Large intestine (tissue), 3 donors: ENCODE results near the gene PGP. TPM values are rescaled to one million over a fixed set of nuclear protein-coding genes. Genes with fewer than 3 reads are reported as not detected.
A peak's percentile ranks its signal among the peaks of the same experiment; 100 is the strongest.
"Not testable (repeated sequence)": the region's sequence is repeated elsewhere in the genome, so short reads cannot be mapped to it uniquely, and the experiment has no call there.

Experiments
- DNase-seq, 2 donors: peaks; one replicate each; pipeline versions ENCODE4 v3.0.0 to v3.0.0-alpha.2; 2013
- H3K27ac ChIP-seq: one replicate; pipeline ENCODE4 v1.5.1; 2013; ENCODE audit warnings: low read length
- H3K27me3 ChIP-seq: 2 replicates; pipeline ENCODE4 v1.6.1; 2013; ENCODE audit warnings: low read length; ENCODE audit not compliant: control insufficient read depth, insufficient read depth
- H3K36me3 ChIP-seq: 2 replicates; pipeline ENCODE4 v1.6.1; 2013; ENCODE audit warnings: low read length; ENCODE audit not compliant: control insufficient read depth, insufficient read depth
- H3K4me1 ChIP-seq: one replicate; pipeline ENCODE4 v1.6.1; 2013; ENCODE audit warnings: low read length; ENCODE audit not compliant: control insufficient read depth, insufficient read depth
- H3K4me3 ChIP-seq: one replicate; pipeline ENCODE4 v1.5.1; 2013; ENCODE audit warnings: low read length
- H3K9me3 ChIP-seq: one replicate; pipeline ENCODE4 v1.6.1; 2013; ENCODE audit warnings: mild to moderate bottlenecking, low read depth, low read length, moderate library complexity; ENCODE audit not compliant: control insufficient read depth
- WGBS: methylation state at CpG from one replicate; pipeline ENCODE4 v1.1.5; 2013; ENCODE audit warnings: low lambda C conversion rate; ENCODE audit not compliant: insufficient coverage; 5-methylcytosine and 5-hydroxymethylcytosine counted together
- polyA plus RNA-seq: library from polyadenylated mRNA; unstranded; fragments of 120-200 nt; gene quantifications from one replicate; pipeline ENCODE4 v1.2.1, GENCODE V29; 2013

PGP gene
- polyA plus RNA-seq, 1 donor, result 11.7 TPM

DNA sequence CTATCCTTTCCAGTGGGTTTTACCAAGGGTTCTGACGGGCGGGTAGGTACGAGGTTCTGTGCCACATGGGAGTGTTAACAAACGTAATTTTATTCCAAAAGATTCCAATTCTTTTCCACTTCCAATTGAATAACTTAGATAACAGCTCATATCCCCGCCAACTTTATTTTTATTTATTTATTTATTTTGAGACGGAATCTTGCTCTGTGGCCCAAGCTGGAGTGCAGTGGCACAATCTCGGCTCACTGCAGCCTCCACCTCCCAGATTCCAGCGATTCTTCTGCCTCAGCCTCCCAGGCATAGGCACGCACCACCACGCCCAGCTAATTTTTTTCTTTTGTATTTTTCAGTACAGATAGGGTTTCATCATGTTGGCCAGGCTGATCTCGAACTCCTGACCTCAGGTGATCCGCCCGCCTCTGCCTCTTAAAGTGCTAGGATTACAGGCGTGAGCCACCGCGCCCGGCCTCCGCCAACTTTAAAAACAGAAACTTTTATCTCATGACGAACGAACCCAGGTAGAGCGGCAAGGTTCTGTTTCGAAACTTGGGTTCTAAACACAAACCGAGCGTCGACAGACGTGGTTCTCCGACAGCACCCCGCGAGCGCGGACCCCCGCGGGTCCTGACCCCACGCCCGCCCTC, 36.1 kb upstream of the PGP start:
- H3K4me1 ChIP-seq, result peaks cover 8% of the 10 kb centered on the region
- H3K27ac ChIP-seq, result peak overlapping the region; percentile 80
- no peak for DNase-seq
- H3K27me3 ChIP-seq, result no peaks in the 10 kb centered on the region
- H3K36me3 ChIP-seq, result peaks cover 44% of the 10 kb centered on the region
- peak overlapping the region; percentile 68 for H3K4me3 ChIP-seq
- 16% methylated on average over 4 of the region's 35 CpGs for WGBS
- no peaks in the 10 kb centered on the region for H3K9me3 ChIP-seq

DNA sequence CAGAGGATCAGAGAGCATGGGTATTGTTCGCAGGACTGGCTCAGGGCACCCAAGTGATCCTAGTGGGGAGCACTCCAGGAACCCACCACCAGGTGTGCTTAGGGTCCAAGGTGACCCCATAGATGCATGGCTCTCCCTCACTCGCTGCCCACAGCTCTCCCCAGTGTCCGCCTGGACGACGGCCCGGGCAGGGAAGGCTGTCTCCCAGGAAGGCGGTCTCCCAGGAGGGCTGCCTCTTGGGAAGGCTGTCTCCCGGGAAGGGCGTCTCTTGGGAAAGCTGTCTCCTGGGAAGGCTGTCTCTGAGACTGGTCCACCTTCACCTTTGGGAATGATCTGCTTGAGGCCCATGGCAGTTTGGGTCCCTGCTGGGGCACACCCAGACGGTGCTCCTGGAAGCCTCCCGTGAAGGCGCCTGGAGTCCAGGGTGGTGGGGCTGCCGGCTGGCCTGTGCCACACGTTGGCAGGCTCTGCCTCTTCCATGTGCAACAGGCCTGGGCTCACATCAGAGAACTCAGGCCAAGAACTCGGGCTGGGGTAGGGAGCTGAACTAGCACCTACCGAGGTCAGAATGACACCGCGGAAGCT, 31.8 kb upstream of the PGP start:
- H3K9me3 ChIP-seq, result no peaks in the 10 kb centered on the region
- H3K27me3 ChIP-seq, result no peaks in the 10 kb centered on the region
- no peak overlapping the region for H3K27ac ChIP-seq
- no peak for DNase-seq
- no peaks in the 10 kb centered on the region for H3K4me1 ChIP-seq
- no peak overlapping the region for H3K4me3 ChIP-seq
- H3K36me3 ChIP-seq, result peaks cover 54% of the 10 kb centered on the region
- WGBS, result no CpG with 5 or more reads among the region's 18 CpGs

DNA sequence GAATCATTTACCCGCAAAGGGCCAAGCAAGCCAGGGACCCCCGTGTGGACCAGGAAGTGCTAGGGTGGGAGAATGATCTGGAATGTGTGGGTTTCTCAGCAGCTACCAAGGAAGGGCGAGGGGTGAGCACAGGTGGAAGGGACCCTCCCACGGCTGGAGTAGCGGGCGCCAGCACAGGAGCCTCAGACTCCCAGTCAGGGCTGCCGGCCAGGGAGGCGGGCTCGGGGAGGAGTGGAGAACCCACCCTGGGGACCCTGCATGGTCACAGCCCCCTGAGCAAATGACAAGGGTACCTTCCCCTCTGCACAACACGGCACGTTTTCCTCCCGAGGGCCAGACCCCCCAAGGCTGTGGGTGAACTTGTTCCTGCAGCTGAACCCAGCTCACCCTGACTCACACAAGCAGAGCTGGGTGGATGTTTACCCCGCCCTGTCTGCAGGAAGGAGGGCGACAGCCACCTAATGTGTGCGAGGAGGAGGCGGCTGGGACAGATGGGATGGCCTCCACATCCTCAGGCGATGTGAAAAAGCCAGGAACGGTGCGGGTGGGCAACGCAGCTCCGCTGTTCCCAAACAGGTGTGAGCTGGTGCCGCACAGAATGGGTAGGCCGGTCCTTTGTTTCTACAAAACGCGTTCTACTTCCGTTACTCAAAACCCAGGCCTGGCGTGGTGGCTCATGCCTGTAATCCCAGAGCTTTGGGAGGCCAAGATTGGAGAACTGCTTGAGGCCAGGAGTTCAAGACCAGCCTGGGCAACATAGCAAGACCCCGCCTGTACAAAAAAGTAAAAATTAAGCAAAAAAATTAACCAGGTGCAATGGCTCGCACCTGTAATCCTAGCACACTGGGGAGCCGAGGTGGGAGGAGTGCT, 30.5 kb upstream of the PGP start:
- peaks cover 54% of the 10 kb centered on the region for H3K36me3 ChIP-seq
- no peak overlapping the region for H3K4me3 ChIP-seq
- no peak for DNase-seq
- H3K9me3 ChIP-seq, result no peaks in the 10 kb centered on the region
- no peak overlapping the region for H3K27ac ChIP-seq
- WGBS, result 100% methylated on average over 3 of the region's 30 CpGs
- no peaks in the 10 kb centered on the region for H3K4me1 ChIP-seq
- H3K27me3 ChIP-seq, result no peaks in the 10 kb centered on the region

DNA sequence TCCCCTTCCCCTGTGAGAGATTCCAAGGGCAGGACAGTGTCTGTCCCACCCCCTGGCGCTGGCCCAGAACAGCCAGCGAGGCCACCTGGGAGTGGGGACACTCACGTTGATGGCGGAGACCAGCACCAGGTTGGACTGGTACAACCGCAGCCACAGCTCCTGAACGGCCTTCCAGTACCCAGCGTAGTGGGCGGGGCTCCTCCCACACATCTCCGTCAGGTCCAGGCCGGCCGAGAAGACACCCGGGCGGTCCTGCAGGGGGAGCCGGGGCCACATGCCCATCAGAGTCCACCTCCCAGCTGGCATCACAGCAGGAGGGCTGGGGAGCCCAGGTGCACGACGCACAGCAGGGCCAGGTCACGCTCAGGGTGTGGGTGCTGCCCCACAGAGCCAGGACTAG, 29.7 kb upstream of the PGP start:
- H3K9me3 ChIP-seq, result no peaks in the 10 kb centered on the region
- WGBS, result no CpG with 5 or more reads among the region's 17 CpGs
- H3K4me1 ChIP-seq, result no peaks in the 10 kb centered on the region
- no peak overlapping the region for H3K27ac ChIP-seq
- no peak overlapping the region for H3K4me3 ChIP-seq
- DNase-seq, result no peak
- H3K36me3 ChIP-seq, result peaks cover 54% of the 10 kb centered on the region
- no peaks in the 10 kb centered on the region for H3K27me3 ChIP-seq

DNA sequence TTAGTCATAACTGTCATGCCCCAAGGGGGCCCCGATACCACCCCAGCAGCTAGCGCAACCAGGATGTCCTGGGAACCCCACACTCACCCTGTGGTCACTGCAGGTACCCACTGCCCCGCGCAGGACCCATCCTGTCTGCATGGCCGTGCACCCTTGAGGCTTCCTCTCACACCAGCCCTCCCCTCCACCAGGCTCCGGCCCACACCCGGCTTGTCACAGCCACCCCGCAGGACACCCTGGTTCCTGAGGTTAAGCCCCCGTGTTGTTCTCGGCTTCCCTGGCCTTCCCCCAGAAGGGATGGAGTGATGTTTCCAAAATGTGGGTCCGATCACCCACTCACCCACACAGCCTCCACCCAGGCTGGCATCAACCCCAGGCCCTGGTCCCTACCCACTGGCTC, 29.1 kb upstream of the PGP start:
- H3K9me3 ChIP-seq, result no peaks in the 10 kb centered on the region
- no peak for DNase-seq
- no peak overlapping the region for H3K4me3 ChIP-seq
- no peaks in the 10 kb centered on the region for H3K4me1 ChIP-seq
- no peak overlapping the region for H3K27ac ChIP-seq
- WGBS, result no CpG with 5 or more reads among the region's 11 CpGs
- H3K27me3 ChIP-seq, result no peaks in the 10 kb centered on the region
- peaks cover 52% of the 10 kb centered on the region for H3K36me3 ChIP-seq

DNA sequence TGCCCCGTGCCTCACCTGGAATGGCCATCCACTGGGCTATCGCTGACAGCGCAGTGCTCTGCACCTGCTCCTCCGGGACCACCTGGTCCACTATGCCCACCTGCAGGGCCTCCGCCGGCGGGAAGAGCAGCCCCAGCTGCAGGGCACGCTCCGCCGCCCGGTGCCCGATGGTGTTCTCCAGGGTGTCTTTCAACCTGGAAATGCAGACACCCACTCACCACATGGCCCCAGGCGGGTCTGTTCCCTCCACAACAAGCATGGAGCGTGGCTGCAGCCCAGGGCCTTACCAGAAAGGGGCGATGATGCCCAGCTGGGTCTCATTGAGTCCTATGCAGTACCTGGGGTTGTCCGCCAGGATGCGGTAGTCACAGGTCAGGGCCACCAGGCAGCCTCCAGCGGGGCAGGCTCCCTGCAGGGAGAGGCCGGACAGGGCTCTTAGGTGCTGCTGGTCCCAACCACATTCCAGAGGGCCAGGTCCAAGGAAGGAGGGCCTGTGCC, 28.4 kb upstream of the PGP start:
- no peak overlapping the region for H3K27ac ChIP-seq
- no CpG with 5 or more reads among the region's 19 CpGs for WGBS
- no peak overlapping the region for H3K4me3 ChIP-seq
- H3K36me3 ChIP-seq, result peaks cover 50% of the 10 kb centered on the region
- no peak for DNase-seq
- H3K9me3 ChIP-seq, result peaks cover 3% of the 10 kb centered on the region
- H3K27me3 ChIP-seq, result peaks cover 3% of the 10 kb centered on the region
- H3K4me1 ChIP-seq, result peaks cover 7% of the 10 kb centered on the region

DNA sequence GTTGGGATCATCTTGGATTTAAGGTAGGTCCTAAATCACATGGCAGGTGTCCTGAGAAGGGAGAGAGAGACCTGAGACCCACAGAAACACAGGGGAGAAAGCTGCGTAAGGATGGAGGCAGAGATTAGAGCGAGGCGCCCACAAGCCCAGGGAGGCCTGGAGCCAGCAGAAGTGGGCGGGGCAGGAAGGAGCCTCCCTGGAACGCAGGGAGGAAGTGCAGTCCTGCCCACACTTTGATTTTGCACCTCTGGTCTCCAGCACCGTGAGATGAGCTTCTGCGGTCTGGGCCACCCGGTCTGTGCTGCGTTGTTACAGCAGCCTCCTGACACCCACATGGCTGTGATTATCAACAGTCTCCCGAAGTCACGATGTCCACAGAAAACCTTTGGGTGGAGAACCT, 28.0 kb upstream of the PGP start:
- Histone ChIP-seq H3K4me3 (no peak overlapping the region), H3K27me3 (peaks cover 8% of the 10 kb centered on the region), H3K9me3 (peaks cover 8% of the 10 kb centered on the region), H3K36me3 (peaks cover 50% of the 10 kb centered on the region), H3K27ac (no peak overlapping the region), H3K4me1 (peaks cover 12% of the 10 kb centered on the region)
- no peak for DNase-seq
- no CpG with 5 or more reads among the region's 11 CpGs for WGBS

DNA sequence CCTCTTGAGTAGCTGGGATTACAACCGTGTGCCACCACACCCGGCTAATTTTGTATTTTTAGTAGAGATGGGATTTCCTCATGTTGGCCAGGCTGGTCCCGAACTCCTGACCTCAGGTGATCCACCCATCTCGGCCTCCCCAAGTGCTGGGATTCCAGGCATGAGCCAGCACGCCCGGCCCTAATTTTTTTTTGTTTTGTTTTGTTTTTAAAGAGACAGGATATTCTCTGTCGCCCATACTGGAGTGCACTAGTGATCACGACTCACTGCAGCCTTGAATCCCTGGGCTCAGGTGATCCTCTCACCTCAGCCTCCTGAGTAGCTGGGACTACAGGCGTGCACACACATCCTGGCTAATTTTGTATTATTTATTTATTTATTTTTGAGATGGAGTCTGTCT, 25.7 kb upstream of the PGP start:
- H3K4me3 ChIP-seq, H3K27ac ChIP-seq, DNase-seq: not testable (repeated sequence)
- Histone ChIP-seq H3K4me1 (peaks cover 19% of the 10 kb centered on the region), H3K9me3 (peaks cover 26% of the 10 kb centered on the region), H3K36me3 (peaks cover 40% of the 10 kb centered on the region), H3K27me3 (peaks cover 30% of the 10 kb centered on the region)
- no CpG with 5 or more reads among the region's 9 CpGs for WGBS

DNA sequence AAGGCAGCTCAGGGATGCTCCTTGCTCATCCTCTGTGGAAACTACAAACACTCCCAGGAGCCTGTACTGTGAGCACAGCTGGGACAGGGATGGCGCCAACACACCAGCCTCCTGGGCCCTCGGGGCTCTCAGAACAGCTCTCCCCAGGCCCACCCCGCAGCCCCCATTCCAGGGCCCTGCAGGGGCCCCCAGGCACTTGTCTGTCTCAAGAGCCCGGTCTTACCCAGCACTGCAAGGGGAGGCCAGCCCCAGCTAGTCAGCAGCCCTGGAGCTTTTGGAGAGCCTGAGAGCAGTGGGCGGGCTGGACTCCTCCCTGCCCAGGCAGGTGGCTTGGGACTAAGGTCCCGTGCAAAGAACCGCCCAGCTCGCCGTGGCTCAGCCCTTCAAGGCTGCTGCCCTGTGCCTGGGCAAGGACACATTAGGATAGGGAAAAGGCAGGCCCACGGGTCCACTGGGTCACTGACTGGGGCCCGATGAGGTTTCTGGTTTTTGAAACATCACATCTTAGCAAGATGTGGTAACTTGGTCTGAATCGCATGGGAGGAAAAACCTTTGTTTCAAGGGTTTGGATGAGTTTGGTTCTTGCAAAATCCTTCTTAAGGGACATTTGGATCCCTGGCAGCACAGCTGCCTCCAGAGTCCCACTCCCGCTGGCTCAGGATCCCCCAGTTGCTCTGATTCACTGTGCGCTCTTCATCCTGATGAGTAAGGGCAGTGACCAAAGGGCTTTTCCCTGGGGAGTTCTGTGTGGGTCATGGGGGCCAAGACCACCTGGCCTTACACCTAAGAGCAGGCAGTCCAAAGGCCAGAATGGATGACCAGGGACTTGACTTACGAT, 24.4 kb upstream of the PGP start:
- no CpG with 5 or more reads among the region's 15 CpGs for WGBS
- Histone ChIP-seq H3K27ac (no peak overlapping the region), H3K4me3 (no peak overlapping the region), H3K36me3 (peaks cover 38% of the 10 kb centered on the region), H3K4me1 (peaks cover 19% of the 10 kb centered on the region), H3K9me3 (peaks cover 27% of the 10 kb centered on the region), H3K27me3 (peaks cover 34% of the 10 kb centered on the region)
- no peak for DNase-seq
